PC-9 (cell line): ENCODE measurements around the gene SERTAD3. TPM values are rescaled to one million over a fixed set of nuclear protein-coding genes. Genes with fewer than 3 reads are reported as not detected.
"Not testable (repeated sequence)": the region's sequence is repeated elsewhere in the genome, so short reads cannot be mapped to it uniquely, and the experiment has no call there.

ENCODE experiments used
- BruUV-seq: library from RNA; stranded (reverse); fragments of 400-500 nt; replicated peaks from 2 replicates; lab custom pipeline; 2021; lab: Mats Ljungman, UMichigan
- CTCF ChIA-PET: fragments of 300-600 bp; sonication (Branson Sonifier 250); formaldehyde crosslinking; loops from one replicate; lab custom pipeline; 2022; ENCODE audit warnings: antibody characterized with exemption; lab: Charles Lee
- POLR2A ChIA-PET: fragments of 300-600 bp; sonication (Branson Sonifier 250); formaldehyde crosslinking; loops from one replicate; lab custom pipeline; 2022; ENCODE audit warnings: antibody characterized with exemption; ENCODE audit not compliant: unreplicated experiment; lab: Charles Lee
- DNase-seq, 2 experiments: peaks; one replicate each; pipeline versions ENCODE4 v3.0.0 to v3.0.0-alpha.2; 2015 to 2022; ENCODE audit warnings: mixed read lengths in 1 of 2
- H2AFZ ChIP-seq: fragments of 200-600 bp; sonication (generic); 2 replicates; pipeline ENCODE4 v1.8.1; 2017; ENCODE audit warnings: antibody characterized with exemption
- H3F3A ChIP-seq: fragments of 200-600 bp; sonication (generic); 2 replicates; pipeline ENCODE4 v1.8.1; 2017; ENCODE audit warnings: antibody characterized with exemption, mild to moderate bottlenecking, low read depth; ENCODE audit not compliant: insufficient read depth
- H3K27ac ChIP-seq: fragments of 200-600 bp; sonication (generic); 2 replicates; pipeline ENCODE4 v1.6.1; 2016; ENCODE audit warnings: mixed run types
- H3K27me3 ChIP-seq: fragments of 200-600 bp; sonication (generic); 2 replicates; pipeline ENCODE4 v1.6.1; 2016; ENCODE audit warnings: low read depth, mixed run types; ENCODE audit not compliant: insufficient read depth
- H3K36me3 ChIP-seq: fragments of 200-600 bp; sonication (generic); 2 replicates; pipeline ENCODE4 v1.6.1; 2016; ENCODE audit warnings: low read depth, mixed run types
- H3K4me1 ChIP-seq: fragments of 200-600 bp; sonication (generic); replicated peaks from 2 replicates; pipeline ENCODE4 v1.6.1; 2016; ENCODE audit warnings: mixed run types; ENCODE audit not compliant: insufficient read depth
- H3K4me2 ChIP-seq: fragments of 200-600 bp; sonication (generic); 2 replicates; pipeline ENCODE4 v1.6.1; 2017; ENCODE audit warnings: mixed run types
- H3K4me3 ChIP-seq: fragments of 200-600 bp; sonication (generic); 2 replicates; pipeline ENCODE4 v1.6.1; 2016; ENCODE audit warnings: mixed run types
- H3K79me2 ChIP-seq: fragments of 200-600 bp; sonication (generic); 2 replicates; pipeline ENCODE4 v1.6.1; 2017; ENCODE audit warnings: low read depth, mixed run types
- H3K9me2 ChIP-seq: fragments of 200-600 bp; sonication (generic); 2 replicates; pipeline ENCODE4 v1.8.1; 2017; ENCODE audit warnings: mild to moderate bottlenecking; ENCODE audit not compliant: insufficient read depth
- H3K9me3 ChIP-seq: fragments of 200-600 bp; sonication (generic); 2 replicates; pipeline ENCODE4 v1.8.1; 2016; ENCODE audit warnings: low read depth; ENCODE audit not compliant: insufficient read depth
- H4K20me1 ChIP-seq: fragments of 200-600 bp; sonication (generic); 2 replicates; pipeline ENCODE4 v1.8.1; 2017; ENCODE audit not compliant: insufficient read depth
- EZH2 ChIP-seq: fragments of 200-600 bp; sonication (generic); IDR thresholded peaks from 2 replicates; pipeline ENCODE4 v1.8.0; 2017; ENCODE audit warnings: antibody characterized with exemption, low read depth
- intact Hi-C: fragments of 100-400 bp; cut with micrococcal nuclease; formaldehyde crosslinking; loops from one replicate; pipeline ENCODE4 v1.10.0; 2022; ENCODE audit not compliant: unreplicated experiment
- total RNA-seq: library from RNA; stranded (reverse); gene quantifications from 2 replicates; pipeline ENCODE4 v1.2.3, GENCODE V29; 2021
- TF ChIP-seq, protein P1 (sequence below): fragments of 200-600 bp; sonication (generic); conservative IDR thresholded peaks from 2 replicates; pipeline ENCODE4 v1.6.1; 2017; ENCODE audit warnings: mixed run types, antibody characterized with exemption, mild to moderate bottlenecking, moderate library complexity

SERTAD3 gene
- total RNA-seq, 1 experiment from 2014 or later = 41.4 TPM

- no peak overlapping the region for H3K4me2 ChIP-seq
- H3K36me3 ChIP-seq = no peaks in the 10 kb centered on the region
- H3K4me1 ChIP-seq = no peaks in the 10 kb centered on the region
- no peak overlapping the region for H3K4me3 ChIP-seq
- ChIA-PET CTCF (interaction anchor here (1.0 kb wide), 1 partner anchor 32 kb away, joined by 3 read pairs; no protein-coding TSS in a partner anchor), POLR2A (interaction anchor here (0.7 kb wide), 1 partner anchor 683 kb away, joined by 5 read pairs; no protein-coding TSS in a partner anchor)
- H2AFZ ChIP-seq = no peak overlapping the region
- DNase-seq = no peak
- no peaks in the 10 kb centered on the region for H4K20me1 ChIP-seq
- H3K79me2 ChIP-seq = no peaks in the 10 kb centered on the region
- no peaks in the 10 kb centered on the region for H3K9me3 ChIP-seq
- peaks cover 10% of the 10 kb centered on the region for H3K27me3 ChIP-seq
- H3K9me2 ChIP-seq = no peaks in the 10 kb centered on the region
- H3K27ac ChIP-seq = no peak overlapping the region
- 0 out of 2 replicates have a peak, but pooled peaks cover 4% of the 10 kb centered on the region for H3F3A ChIP-seq
- intact Hi-C loops = no loop called here
- no TSS peak for BruUV-seq
- TF ChIP-seq EZH2 = no peak
- TF ChIP-seq, protein P1, sequence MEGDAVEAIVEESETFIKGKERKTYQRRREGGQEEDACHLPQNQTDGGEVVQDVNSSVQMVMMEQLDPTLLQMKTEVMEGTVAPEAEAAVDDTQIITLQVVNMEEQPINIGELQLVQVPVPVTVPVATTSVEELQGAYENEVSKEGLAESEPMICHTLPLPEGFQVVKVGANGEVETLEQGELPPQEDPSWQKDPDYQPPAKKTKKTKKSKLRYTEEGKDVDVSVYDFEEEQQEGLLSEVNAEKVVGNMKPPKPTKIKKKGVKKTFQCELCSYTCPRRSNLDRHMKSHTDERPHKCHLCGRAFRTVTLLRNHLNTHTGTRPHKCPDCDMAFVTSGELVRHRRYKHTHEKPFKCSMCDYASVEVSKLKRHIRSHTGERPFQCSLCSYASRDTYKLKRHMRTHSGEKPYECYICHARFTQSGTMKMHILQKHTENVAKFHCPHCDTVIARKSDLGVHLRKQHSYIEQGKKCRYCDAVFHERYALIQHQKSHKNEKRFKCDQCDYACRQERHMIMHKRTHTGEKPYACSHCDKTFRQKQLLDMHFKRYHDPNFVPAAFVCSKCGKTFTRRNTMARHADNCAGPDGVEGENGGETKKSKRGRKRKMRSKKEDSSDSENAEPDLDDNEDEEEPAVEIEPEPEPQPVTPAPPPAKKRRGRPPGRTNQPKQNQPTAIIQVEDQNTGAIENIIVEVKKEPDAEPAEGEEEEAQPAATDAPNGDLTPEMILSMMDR = no peak
Observed at GRCh38 chr19:40489882-40490230, 45.7 kb upstream of the SERTAD3 start.

GRCh38 chr19:40486017-40486416 lies 41.9 kb upstream of the SERTAD3 start:
- no peaks in the 10 kb centered on the region for H3K27me3 ChIP-seq
- no TSS peak for BruUV-seq

DNA sequence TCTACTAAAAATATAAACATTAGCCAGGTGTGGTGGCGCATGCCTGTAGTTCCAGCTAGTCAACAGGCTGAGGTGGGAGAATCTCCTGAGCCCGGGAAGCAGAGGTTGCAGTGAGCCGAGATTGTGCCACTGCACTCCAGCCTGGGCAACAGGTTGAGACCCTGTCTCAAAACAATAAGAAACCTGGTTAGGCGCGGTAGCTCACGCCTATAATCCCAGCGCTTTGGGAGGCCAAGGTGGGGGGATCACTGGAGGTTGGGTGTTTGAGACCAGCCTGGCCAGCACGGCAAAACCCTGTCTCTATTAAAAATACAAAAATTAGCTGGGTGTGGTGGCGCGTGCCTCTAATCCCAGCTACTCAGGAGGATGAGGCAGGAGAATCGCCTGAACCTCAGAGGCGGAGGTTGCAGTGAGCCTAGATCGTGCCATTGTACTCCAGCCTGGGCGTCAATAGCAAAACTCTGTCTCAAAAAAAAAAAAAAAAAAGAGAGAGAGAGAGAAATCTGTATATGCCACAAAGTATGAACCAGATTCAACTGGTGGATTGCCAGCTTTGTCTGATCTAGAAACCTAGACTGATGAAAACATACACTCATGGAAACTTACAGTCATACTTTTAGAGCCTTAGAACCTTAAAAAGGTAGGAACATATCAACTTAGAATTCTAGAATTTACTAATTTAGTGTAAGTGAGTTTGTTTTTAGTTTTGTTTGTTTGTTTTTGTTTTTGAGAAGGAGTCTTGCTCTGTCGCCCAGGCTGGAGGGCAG lies 31.9 kb upstream of the SERTAD3 start:
- H2AFZ ChIP-seq, H3K4me3 ChIP-seq, H4K20me1 ChIP-seq, H3K36me3 ChIP-seq, H3K9me3 ChIP-seq, H3K9me2 ChIP-seq, DNase-seq, H3K4me1 ChIP-seq, H3K27me3 ChIP-seq, POLR2A ChIA-PET, BruUV-seq, H3K27ac ChIP-seq, intact Hi-C loops, H3F3A ChIP-seq, H3K79me2 ChIP-seq, H3K4me2 ChIP-seq: not testable (repeated sequence)
- CTCF ChIA-PET = interaction anchor here (0.6 kb wide), 1 partner anchor 316 kb away, joined by 3 read pairs; no protein-coding TSS in a partner anchor

More at GRCh38 chr19:40486017-40486416, 41.9 kb upstream of the SERTAD3 start:
- Histone ChIP-seq H3F3A (no peaks in the 10 kb centered on the region), H2AFZ (no peak overlapping the region), H3K4me1 (no peaks in the 10 kb centered on the region), H3K79me2 (no peaks in the 10 kb centered on the region), H3K9me2 (no peaks in the 10 kb centered on the region), H3K27ac (no peak overlapping the region), H3K4me2 (no peak overlapping the region), H3K4me3 (no peak overlapping the region), H4K20me1 (no peaks in the 10 kb centered on the region), H3K9me3 (no peaks in the 10 kb centered on the region), H3K36me3 (no peaks in the 10 kb centered on the region)
- ChIA-PET CTCF (no interaction called here), POLR2A (interaction anchor here (0.7 kb wide), 1 partner anchor 66 kb away, joined by 18 read pairs; no protein-coding TSS in a partner anchor)
- DNase-seq = no peak
- TF ChIP-seq, protein P1 = no peak
- intact Hi-C loops = no loop called here
